ENCODE data around the gene CDK6. TPM values are rescaled to one million over a fixed set of nuclear protein-coding genes. Genes with fewer than 3 reads are reported as not detected.

The CDK6 gene
- total and polyA plus RNA-seq, 4 donors = 1.6 to 66.4 (median 12.1) TPM

DNA sequence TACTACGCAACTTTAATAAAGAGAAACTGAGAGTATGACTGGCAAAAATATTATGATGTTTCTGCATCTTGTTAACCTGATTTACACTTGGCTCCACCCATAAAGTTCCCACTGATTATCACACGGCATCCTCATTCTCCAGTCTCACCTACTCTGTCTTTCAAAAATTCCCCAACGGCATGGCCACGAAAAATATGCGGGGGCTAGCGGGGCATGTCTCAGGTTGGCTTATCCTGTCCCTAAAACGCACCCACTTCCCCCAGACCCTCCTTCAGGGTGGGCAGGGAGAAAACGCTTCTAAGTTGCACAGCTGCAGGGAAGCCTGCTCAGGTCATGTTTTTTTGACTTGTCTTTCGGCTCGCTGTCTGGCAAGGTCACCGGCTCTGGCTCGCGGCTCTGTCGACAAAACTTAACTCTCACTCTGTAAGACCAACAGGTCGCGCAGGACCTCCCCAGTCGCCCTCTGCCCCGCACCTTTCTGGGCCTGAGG, 3.8 kb downstream of the CDK6 start:
- Histone ChIP-seq H3K9ac (ENCODE audit: insufficient read depth in 1 of 2, low read length in 2 of 2) (peak overlapping the region; percentile 56 to 87), H3K4me1 (ENCODE audit: control insufficient read depth in 5 of 5, insufficient read depth in 5 of 5, low read length in 5 of 5) (peaks cover 0 to 30% (median 13%) of the 10 kb centered on the region in 5 donors), H3K9me3 (ENCODE audit: control insufficient read depth in 4 of 4, insufficient read depth in 3 of 4, low read length in 3 of 4) (no peaks in the 10 kb centered on the region), H3K36me3 (ENCODE audit: control insufficient read depth in 4 of 4, insufficient read depth in 4 of 4, low read length in 4 of 4) (peaks cover 0 to 13% (median 2%) of the 10 kb centered on the region in 4 donors), H3K4me3 (peak overlapping the region; percentile 82), H3K27me3 (ENCODE audit: control insufficient read depth in 3 of 3, insufficient read depth in 3 of 3, low read length in 2 of 3) (no peaks in the 10 kb centered on the region), H3K27ac (ENCODE audit: low read depth in 1 of 2, low read length in 1 of 2) (peak overlapping the region; percentile 84 to 86)
- DNase-seq (peak in 1 of 3 donors; percentile 19), ATAC-seq (ENCODE audit: insufficient read depth, low FRiP score) (no peak)
- TF ChIP-seq, protein P1, sequence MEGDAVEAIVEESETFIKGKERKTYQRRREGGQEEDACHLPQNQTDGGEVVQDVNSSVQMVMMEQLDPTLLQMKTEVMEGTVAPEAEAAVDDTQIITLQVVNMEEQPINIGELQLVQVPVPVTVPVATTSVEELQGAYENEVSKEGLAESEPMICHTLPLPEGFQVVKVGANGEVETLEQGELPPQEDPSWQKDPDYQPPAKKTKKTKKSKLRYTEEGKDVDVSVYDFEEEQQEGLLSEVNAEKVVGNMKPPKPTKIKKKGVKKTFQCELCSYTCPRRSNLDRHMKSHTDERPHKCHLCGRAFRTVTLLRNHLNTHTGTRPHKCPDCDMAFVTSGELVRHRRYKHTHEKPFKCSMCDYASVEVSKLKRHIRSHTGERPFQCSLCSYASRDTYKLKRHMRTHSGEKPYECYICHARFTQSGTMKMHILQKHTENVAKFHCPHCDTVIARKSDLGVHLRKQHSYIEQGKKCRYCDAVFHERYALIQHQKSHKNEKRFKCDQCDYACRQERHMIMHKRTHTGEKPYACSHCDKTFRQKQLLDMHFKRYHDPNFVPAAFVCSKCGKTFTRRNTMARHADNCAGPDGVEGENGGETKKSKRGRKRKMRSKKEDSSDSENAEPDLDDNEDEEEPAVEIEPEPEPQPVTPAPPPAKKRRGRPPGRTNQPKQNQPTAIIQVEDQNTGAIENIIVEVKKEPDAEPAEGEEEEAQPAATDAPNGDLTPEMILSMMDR (IDR thresholded peaks at IDR 0.05; ENCODE audit: control extremely low read depth, extremely low read depth) = no peak
- 2 to 5% methylated on average over 18 of the region's 18 CpGs for WGBS, 2 donors

DNA sequence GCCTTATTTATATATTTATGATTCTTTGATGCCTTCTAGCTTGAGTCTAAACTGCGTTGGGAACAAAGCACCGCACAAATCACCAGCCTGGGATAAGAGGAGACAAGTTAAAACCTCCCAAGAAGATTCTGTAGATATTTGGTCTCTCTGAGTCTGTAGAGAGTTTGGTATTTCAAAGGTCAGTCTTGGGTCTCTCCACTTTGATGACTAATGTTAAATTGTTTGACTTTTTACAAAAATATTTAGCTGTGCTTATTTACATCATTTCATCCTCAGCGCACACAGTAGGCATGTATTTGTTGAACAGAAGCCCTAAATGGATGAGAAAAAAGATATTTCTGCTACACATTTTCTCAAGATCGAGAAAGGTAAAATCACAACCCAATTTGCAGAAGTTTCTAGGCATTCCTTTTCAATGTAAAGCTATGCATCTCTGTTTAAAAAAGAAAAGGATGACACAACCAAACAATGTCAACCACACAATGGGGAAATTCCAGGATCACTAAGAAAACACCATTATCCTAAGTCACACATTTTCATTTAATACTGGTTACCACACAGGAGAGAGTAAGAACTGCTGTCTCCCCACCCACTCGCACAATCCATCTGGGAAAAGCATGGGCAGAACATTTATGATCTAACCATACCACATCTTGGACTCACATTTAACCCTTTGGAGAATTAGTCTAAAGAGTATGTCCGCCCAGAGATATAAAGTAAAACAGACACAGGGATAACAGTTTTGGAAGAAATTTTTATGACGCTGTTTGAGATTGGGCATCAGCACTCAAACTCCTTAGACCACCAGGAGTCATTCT, 4.4 kb downstream of the CDK6 start:
- Histone ChIP-seq H3K36me3 (ENCODE audit: control insufficient read depth in 4 of 4, insufficient read depth in 4 of 4, low read length in 4 of 4) (peaks cover 0 to 13% (median 2%) of the 10 kb centered on the region in 4 donors), H3K27ac (ENCODE audit: low read depth in 1 of 2, low read length in 1 of 2) (peak overlapping the region in 1 of 2 donors; percentile 86), H3K27me3 (ENCODE audit: control insufficient read depth in 3 of 3, insufficient read depth in 3 of 3, low read length in 2 of 3) (no peaks in the 10 kb centered on the region), H3K4me3 (no peak overlapping the region), H3K9me3 (ENCODE audit: control insufficient read depth in 4 of 4, insufficient read depth in 3 of 4, low read length in 3 of 4) (no peaks in the 10 kb centered on the region), H3K4me1 (ENCODE audit: control insufficient read depth in 5 of 5, insufficient read depth in 5 of 5, low read length in 5 of 5) (peaks cover 0 to 36% (median 13%) of the 10 kb centered on the region in 5 donors), H3K9ac (ENCODE audit: insufficient read depth in 1 of 2, low read length in 2 of 2) (peak overlapping the region; percentile 56 to 87)
- ATAC-seq (ENCODE audit: insufficient read depth, low FRiP score) (no peak), DNase-seq (peak in 2 of 3 donors; percentile 72 to 78)
- WGBS, 2 donors = 25 to 43% methylated on average over 7 of the region's 7 CpGs
- TF ChIP-seq, protein P1 (IDR thresholded peaks at IDR 0.05; ENCODE audit: control extremely low read depth, extremely low read depth) = no peak

- Histone ChIP-seq H3K4me3 (no peak overlapping the region), H3K9ac (ENCODE audit: insufficient read depth in 1 of 2, low read length in 2 of 2) (peak overlapping the region in 1 of 2 donors; percentile 87), H3K9me3 (ENCODE audit: control insufficient read depth in 4 of 4, insufficient read depth in 3 of 4, low read length in 3 of 4) (no peaks in the 10 kb centered on the region), H3K4me1 (ENCODE audit: control insufficient read depth in 5 of 5, insufficient read depth in 5 of 5, low read length in 5 of 5) (peaks cover 0 to 41% (median 16%) of the 10 kb centered on the region in 5 donors), H3K36me3 (ENCODE audit: control insufficient read depth in 4 of 4, insufficient read depth in 4 of 4, low read length in 4 of 4) (peaks cover 0 to 13% (median 2%) of the 10 kb centered on the region in 4 donors), H3K27me3 (ENCODE audit: control insufficient read depth in 3 of 3, insufficient read depth in 3 of 3, low read length in 2 of 3) (no peaks in the 10 kb centered on the region), H3K27ac (ENCODE audit: low read depth in 1 of 2, low read length in 1 of 2) (peak overlapping the region in 1 of 2 donors; percentile 30)
- ATAC-seq (ENCODE audit: insufficient read depth, low FRiP score) = no peak
- WGBS, 2 donors = 21 to 43% methylated on average over 6 of the region's 6 CpGs
- TF ChIP-seq, protein P1 (IDR thresholded peaks at IDR 0.05; ENCODE audit: control extremely low read depth, extremely low read depth) = no peak
- DNase-seq = peak in 2 of 3 donors; percentile 43 to 55
These were observed 5.8 kb downstream of the CDK6 start for GRCh38 chr7:92830532-92831110.

Measured in lung (tissue), 12 donors.